GM23338 (cell line): ENCODE data around the gene R3HDM1.

Experiments
- EZH2 ChIP-seq: fragments of 200-600 bp; sonication (generic); IDR thresholded peaks from one replicate; pipeline ENCODE4 v1.8.0; 2017; ENCODE audit warnings: antibody characterized with exemption, mild to moderate bottlenecking, low read depth; ENCODE audit not compliant: unreplicated experiment
- POLR2AphosphoS5 ChIP-seq: IDR thresholded peaks from 2 replicates; pipeline ENCODE4 v1.6.1; 2016; ENCODE audit warnings: antibody characterized with exemption, low read depth
- TF ChIP-seq, protein P1 (sequence below), 2 experiments: fragments of 200-600 bp in 1 of 2; sonication (generic) in 1 of 2; conservative IDR thresholded peaks; 2 replicates each; pipeline versions ENCODE4 v1.5.1 to v1.6.1; 2016 to 2017; ENCODE audit warnings: antibody characterized with exemption in 2 of 2, low read depth in 2 of 2, mild to moderate bottlenecking in 2 of 2, moderate library complexity in 1 of 2

DNA sequence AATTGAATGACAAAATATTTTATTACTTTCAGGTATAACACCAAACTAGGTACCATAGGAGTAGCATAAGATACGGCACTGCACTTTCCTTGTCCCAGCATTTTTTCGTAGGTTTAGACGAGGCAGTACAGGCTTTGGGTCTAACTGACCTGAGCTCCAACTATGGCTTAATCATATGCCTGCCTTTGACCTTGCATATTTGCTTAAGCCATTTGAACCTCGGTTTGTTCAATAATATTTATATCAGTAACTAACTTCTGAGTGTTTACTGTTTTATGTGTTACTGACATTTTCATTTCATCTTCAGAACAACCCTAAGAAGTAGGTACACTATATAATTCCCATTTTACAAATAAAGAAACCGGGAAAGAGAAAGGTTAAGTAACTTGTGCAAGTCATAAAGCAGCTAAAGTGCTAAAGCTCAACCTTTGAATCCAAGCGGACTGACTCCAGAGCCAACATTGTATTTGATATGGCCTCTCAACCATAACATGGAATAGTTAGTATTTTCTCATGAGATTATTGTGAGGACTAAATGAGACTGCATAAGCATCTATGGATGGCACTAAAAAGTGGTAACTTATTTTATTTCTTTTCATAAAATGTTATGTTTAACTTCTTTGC lies 104.0 kb downstream of the R3HDM1 start:
- TF ChIP-seq, protein P1, sequence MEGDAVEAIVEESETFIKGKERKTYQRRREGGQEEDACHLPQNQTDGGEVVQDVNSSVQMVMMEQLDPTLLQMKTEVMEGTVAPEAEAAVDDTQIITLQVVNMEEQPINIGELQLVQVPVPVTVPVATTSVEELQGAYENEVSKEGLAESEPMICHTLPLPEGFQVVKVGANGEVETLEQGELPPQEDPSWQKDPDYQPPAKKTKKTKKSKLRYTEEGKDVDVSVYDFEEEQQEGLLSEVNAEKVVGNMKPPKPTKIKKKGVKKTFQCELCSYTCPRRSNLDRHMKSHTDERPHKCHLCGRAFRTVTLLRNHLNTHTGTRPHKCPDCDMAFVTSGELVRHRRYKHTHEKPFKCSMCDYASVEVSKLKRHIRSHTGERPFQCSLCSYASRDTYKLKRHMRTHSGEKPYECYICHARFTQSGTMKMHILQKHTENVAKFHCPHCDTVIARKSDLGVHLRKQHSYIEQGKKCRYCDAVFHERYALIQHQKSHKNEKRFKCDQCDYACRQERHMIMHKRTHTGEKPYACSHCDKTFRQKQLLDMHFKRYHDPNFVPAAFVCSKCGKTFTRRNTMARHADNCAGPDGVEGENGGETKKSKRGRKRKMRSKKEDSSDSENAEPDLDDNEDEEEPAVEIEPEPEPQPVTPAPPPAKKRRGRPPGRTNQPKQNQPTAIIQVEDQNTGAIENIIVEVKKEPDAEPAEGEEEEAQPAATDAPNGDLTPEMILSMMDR (conservative IDR thresholded peaks at IDR 0.05; ENCODE audit: low read depth in 2 of 2): no peak
- TF ChIP-seq EZH2 (no peak), POLR2AphosphoS5 (no peak)
